ENCODE results near the gene CHPF.

CHPF gene

GRCh38 chr2:219506153-219506801 lies 37.3 kb downstream of the CHPF start:
- no peak for TF ChIP-seq CTCF (conservative IDR thresholded peaks at IDR 0.05; ENCODE audit: low read depth, low read length)
- DNase-seq (ENCODE audit: low read depth): no peak
- H3K4me3 ChIP-seq (ENCODE audit: low read length): no peak overlapping the region

- no peak overlapping the region for H3K4me3 ChIP-seq (ENCODE audit: low read length)
- no peak for DNase-seq (ENCODE audit: low read depth)
- TF ChIP-seq CTCF (conservative IDR thresholded peaks at IDR 0.05; ENCODE audit: low read depth, low read length): no peak
Measured at GRCh38 chr2:219505585-219505984, 38.0 kb downstream of the CHPF start.

GRCh38 chr2:219502618-219503017 lies 41.0 kb downstream of the CHPF start:
- no peak for TF ChIP-seq CTCF (conservative IDR thresholded peaks at IDR 0.05; ENCODE audit: low read depth, low read length)
- DNase-seq (ENCODE audit: low read depth): no peak
- H3K4me3 ChIP-seq (ENCODE audit: low read length): no peak overlapping the region

- TF ChIP-seq CTCF (conservative IDR thresholded peaks at IDR 0.05; ENCODE audit: low read depth, low read length): no peak
- no peak for DNase-seq (ENCODE audit: low read depth)
- no peak overlapping the region for H3K4me3 ChIP-seq (ENCODE audit: low read length)
Measured at GRCh38 chr2:219501849-219502248, 41.8 kb downstream of the CHPF start.

- H3K4me3 ChIP-seq (ENCODE audit: low read length): no peak overlapping the region
- TF ChIP-seq CTCF (conservative IDR thresholded peaks at IDR 0.05; ENCODE audit: low read depth, low read length): peak; percentile 28
- DNase-seq (ENCODE audit: low read depth): no peak
Measured at GRCh38 chr2:219500135-219500534, 43.5 kb downstream of the CHPF start.

GRCh38 chr2:219499555-219499954 lies 44.1 kb downstream of the CHPF start:
- H3K4me3 ChIP-seq (ENCODE audit: low read length): peak overlapping the region; percentile 82
- DNase-seq (ENCODE audit: low read depth): no peak
- no peak for TF ChIP-seq CTCF (conservative IDR thresholded peaks at IDR 0.05; ENCODE audit: low read depth, low read length)

- TF ChIP-seq CTCF (conservative IDR thresholded peaks at IDR 0.05; ENCODE audit: low read depth, low read length): no peak
Measured at GRCh38 chr2:219499058-219499307, 44.6 kb downstream of the CHPF start.

More at GRCh38 chr2:219499058-219499307, 44.6 kb downstream of the CHPF start:
- peak overlapping the region; percentile 82 for H3K4me3 ChIP-seq (ENCODE audit: low read length)
- DNase-seq (ENCODE audit: low read depth): no peak
